WERI-Rb-1 (cell line): ENCODE measurements around the gene NEK10.
A peak's percentile ranks its signal among the peaks of the same experiment; 100 is the strongest.
"Not testable (repeated sequence)": the region's sequence is repeated elsewhere in the genome, so short reads cannot be mapped to it uniquely, and the experiment has no call there.

Experiments
- DNase-seq: peaks from one replicate; pipeline ENCODE4 v3.0.0-alpha.2; 2020
- H3K27ac ChIP-seq: fragments of 250-450 bp; sonication (Bioruptor Pico); 2 replicates; pipeline ENCODE4 v1.5.1; 2020; ENCODE audit warnings: mild to moderate bottlenecking, moderate library complexity
- H3K27me3 ChIP-seq: fragments of 250-450 bp; sonication (Bioruptor Pico); 2 replicates; pipeline ENCODE4 v1.5.1; 2021; ENCODE audit warnings: mild to moderate bottlenecking, low read depth, moderate library complexity; ENCODE audit not compliant: insufficient read depth, severe bottlenecking
- H3K36me3 ChIP-seq: fragments of 250-450 bp; sonication (Bioruptor Pico); 2 replicates; pipeline ENCODE4 v1.5.1; 2020; ENCODE audit warnings: mild to moderate bottlenecking, moderate library complexity
- H3K4me3 ChIP-seq: 2 replicates; pipeline ENCODE4 v1.5.1; 2011; ENCODE audit warnings: low read depth, mild to moderate bottlenecking, control low read depth, low read length
- H3K9me3 ChIP-seq: fragments of 250-450 bp; sonication (Bioruptor Pico); 2 replicates; pipeline ENCODE4 v1.5.1; 2021; ENCODE audit warnings: mild to moderate bottlenecking, moderate library complexity; ENCODE audit not compliant: severe bottlenecking
- TF ChIP-seq, protein P1 (sequence below): IDR thresholded peaks from 2 replicates; pipeline ENCODE4 v1.5.1; 2011; ENCODE audit warnings: low read depth, mild to moderate bottlenecking, control low read depth, inconsistent platforms, low read length

The NEK10 gene, protein sequence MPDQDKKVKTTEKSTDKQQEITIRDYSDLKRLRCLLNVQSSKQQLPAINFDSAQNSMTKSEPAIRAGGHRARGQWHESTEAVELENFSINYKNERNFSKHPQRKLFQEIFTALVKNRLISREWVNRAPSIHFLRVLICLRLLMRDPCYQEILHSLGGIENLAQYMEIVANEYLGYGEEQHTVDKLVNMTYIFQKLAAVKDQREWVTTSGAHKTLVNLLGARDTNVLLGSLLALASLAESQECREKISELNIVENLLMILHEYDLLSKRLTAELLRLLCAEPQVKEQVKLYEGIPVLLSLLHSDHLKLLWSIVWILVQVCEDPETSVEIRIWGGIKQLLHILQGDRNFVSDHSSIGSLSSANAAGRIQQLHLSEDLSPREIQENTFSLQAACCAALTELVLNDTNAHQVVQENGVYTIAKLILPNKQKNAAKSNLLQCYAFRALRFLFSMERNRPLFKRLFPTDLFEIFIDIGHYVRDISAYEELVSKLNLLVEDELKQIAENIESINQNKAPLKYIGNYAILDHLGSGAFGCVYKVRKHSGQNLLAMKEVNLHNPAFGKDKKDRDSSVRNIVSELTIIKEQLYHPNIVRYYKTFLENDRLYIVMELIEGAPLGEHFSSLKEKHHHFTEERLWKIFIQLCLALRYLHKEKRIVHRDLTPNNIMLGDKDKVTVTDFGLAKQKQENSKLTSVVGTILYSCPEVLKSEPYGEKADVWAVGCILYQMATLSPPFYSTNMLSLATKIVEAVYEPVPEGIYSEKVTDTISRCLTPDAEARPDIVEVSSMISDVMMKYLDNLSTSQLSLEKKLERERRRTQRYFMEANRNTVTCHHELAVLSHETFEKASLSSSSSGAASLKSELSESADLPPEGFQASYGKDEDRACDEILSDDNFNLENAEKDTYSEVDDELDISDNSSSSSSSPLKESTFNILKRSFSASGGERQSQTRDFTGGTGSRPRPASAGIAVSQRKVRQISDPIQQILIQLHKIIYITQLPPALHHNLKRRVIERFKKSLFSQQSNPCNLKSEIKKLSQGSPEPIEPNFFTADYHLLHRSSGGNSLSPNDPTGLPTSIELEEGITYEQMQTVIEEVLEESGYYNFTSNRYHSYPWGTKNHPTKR

DNA sequence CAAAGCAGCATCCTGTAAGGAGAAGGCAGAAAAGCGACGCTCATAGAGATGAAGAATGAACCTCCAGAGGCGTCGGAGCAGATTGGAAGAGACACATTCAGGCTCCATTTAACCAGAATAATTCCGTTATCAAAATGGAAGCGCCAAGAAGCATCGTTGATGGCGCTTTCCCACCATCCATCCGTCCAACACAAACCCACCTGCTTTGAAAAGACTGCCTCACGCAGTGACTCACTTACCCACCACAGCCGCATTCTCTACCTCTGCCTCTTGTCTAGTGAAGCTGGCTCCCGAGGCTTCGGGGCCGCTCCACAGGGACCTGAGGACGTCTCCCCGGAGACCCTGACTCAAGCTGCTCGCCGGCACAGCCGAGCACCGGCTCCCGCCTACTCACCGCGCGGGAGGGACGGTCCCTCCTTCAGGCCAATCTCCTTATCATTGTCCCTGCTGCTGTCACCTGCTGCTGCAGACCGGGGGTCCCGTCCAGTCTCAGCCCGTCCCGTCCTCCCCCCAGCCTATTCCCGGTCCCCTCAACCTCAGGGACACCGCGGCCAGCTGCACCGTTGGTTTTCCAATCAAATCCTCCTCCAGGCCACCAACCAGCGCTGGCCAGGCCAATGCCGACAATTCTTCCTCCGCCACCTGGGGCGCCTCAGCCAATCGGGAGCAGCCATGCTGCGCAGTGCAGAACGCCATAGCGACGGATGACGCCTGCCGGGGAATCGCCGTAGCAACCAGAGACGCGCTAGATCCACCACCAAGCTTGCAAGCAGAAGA, at the start of gene NEK10:
TSS of gene NEK10 (minus strand) at position 553 of the 777 bp plus-strand sequence. CDS start 16,501 bp downstream, outside the sequence.
- Histone ChIP-seq H3K4me3 (peak within 1 kb of the TSS; percentile 71), H3K9me3 (no peaks in the 10 kb centered on the region)
- DNase-seq = peak; percentile 92

DNA sequence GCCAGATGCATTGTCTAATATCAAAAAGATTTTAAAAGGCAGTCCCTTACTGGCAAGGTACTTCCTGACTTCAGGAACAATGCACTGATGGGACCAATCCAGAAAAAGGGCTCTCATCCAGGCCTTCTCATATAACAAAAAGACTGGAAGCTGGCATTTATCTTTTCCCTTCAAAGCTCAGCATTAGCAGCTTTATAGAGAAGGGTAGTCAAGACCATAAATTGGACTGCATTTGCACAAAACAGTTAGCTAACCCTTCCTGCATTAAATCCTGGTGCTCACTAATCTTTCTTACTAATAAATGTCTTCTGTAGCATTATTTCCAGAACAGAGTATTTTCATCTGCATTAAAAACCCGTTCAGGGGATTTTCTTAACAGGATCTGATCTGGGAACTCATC, 46.0 kb upstream of the NEK10 start:
- TF ChIP-seq, protein P1, sequence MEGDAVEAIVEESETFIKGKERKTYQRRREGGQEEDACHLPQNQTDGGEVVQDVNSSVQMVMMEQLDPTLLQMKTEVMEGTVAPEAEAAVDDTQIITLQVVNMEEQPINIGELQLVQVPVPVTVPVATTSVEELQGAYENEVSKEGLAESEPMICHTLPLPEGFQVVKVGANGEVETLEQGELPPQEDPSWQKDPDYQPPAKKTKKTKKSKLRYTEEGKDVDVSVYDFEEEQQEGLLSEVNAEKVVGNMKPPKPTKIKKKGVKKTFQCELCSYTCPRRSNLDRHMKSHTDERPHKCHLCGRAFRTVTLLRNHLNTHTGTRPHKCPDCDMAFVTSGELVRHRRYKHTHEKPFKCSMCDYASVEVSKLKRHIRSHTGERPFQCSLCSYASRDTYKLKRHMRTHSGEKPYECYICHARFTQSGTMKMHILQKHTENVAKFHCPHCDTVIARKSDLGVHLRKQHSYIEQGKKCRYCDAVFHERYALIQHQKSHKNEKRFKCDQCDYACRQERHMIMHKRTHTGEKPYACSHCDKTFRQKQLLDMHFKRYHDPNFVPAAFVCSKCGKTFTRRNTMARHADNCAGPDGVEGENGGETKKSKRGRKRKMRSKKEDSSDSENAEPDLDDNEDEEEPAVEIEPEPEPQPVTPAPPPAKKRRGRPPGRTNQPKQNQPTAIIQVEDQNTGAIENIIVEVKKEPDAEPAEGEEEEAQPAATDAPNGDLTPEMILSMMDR = no peak
- no peak overlapping the region for H3K27ac ChIP-seq
- peaks cover 26% of the 10 kb centered on the region for H3K36me3 ChIP-seq
- no peaks in the 10 kb centered on the region for H3K27me3 ChIP-seq
- no peak overlapping the region for H3K4me3 ChIP-seq
- no peak for DNase-seq
- no peaks in the 10 kb centered on the region for H3K9me3 ChIP-seq

More for the DNA sequence above, at the start of gene NEK10:
- H3K36me3 ChIP-seq = no peaks in the 10 kb centered on the region
- TF ChIP-seq, protein P1 = peak; percentile 5; the same call in 1 of the 2 replicates
- no peak within 1 kb of the TSS for H3K27ac ChIP-seq
- no peaks in the 10 kb centered on the region for H3K27me3 ChIP-seq

DNA sequence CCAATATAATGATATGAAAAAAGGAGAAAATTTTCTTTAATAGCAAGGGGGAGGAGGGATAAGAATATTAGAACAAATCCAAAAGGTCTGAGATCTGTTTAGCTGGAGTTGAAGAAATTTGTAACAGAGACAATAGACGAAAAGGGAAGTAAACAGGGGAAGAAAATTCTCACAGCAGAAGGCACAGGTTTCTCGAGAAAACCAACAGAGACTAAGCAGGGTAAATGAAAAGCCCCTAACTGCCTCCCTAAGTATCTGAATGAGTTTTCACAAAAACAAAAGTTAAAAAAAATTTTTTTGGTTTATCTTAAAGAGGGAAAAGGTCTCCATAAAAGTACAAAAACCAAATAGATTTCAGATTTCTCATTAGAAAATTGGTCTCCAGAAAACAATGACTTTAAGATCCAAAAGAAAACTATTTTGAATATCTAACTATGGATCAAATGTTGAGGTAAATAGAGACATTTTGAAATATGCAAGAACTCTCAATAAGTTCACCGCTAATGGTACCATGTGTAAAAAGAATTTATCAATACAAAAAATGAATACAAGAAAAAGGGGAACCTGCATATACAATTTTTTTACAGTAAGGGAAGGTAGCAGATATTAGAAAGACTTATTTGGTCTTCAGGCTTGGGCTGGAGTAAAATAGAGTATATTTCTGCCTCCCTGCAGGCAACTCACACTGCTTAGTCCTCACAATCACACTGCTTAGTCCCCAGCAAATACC, 23.9 kb upstream of the NEK10 start:
- TF ChIP-seq, protein P1 = no peak
- no peak for DNase-seq
- peaks cover 9% of the 10 kb centered on the region for H3K36me3 ChIP-seq
- H3K4me3 ChIP-seq = no peak overlapping the region
- no peaks in the 10 kb centered on the region for H3K27me3 ChIP-seq
- H3K9me3 ChIP-seq = no peaks in the 10 kb centered on the region
- no peak overlapping the region for H3K27ac ChIP-seq

DNA sequence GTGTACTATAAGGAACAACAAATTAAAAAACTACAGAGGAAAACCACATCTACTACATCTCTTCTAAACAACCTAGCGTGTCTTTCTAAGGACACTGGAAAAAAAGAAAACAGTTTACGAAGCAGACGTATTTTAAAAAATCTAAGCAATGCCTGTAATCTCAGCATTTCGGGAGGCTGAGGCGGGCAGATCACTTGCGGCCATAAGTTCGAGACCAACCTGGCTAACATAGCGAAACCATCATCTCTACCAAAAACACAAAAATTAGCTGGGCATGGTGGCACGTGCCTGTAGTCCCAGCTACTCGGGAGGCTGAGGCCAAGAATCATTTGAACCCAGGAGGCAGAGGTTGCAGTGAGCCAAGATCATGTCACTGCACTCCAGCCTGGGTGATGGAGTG, 23.2 kb upstream of the NEK10 start:
- DNase-seq, H3K27me3 ChIP-seq, H3K9me3 ChIP-seq, H3K4me3 ChIP-seq, H3K27ac ChIP-seq, H3K36me3 ChIP-seq: not testable (repeated sequence)

DNA sequence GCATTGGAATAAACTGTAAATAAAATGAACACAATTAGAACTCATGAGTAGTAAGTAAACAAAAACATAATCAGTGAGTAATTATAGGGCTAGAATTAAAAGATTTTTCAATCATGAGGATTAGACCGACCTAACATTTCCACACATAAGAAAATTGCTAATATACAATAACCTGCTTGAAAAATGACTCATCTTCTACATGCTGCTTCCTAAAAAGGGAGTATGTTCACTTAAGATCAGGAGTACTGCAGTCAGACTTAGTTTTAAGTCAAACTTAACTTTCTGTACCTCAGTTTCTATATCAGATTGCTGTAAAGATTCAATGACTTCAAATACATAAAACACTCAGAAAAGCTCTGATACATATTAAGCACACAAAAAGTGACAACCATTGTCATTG, 22.6 kb upstream of the NEK10 start:
- peaks cover 9% of the 10 kb centered on the region for H3K36me3 ChIP-seq
- no peak overlapping the region for H3K27ac ChIP-seq
- TF ChIP-seq, protein P1 = no peak
- H3K9me3 ChIP-seq = no peaks in the 10 kb centered on the region
- no peak for DNase-seq
- H3K4me3 ChIP-seq = no peak overlapping the region
- H3K27me3 ChIP-seq = no peaks in the 10 kb centered on the region
